NB4 (cell line): ENCODE data around the gene SERPINB6.
A peak's percentile ranks its signal among the peaks of the same experiment; 100 is the strongest.
"Not testable (repeated sequence)": the region's sequence is repeated elsewhere in the genome, so short reads cannot be mapped to it uniquely, and the experiment has no call there.

Experiments used
- DNase-seq: peaks from one replicate; pipeline ENCODE4 v3.0.0; 2010; ENCODE audit warnings: low read depth
- H3K4me3 ChIP-seq: one replicate; pipeline ENCODE4 v1.5.1; 2011; ENCODE audit warnings: mild to moderate bottlenecking, low read depth, low read length, moderate library complexity
- MYC ChIP-seq: IDR thresholded peaks from 2 replicates; pipeline ENCODE4 v1.6.1; 2011; ENCODE audit warnings: low read depth, low read length
- POLR2A ChIP-seq: IDR thresholded peaks from 2 replicates; pipeline ENCODE4 v1.6.1; 2011; ENCODE audit warnings: mild to moderate bottlenecking; ENCODE audit not compliant: insufficient read length; ENCODE audit errors: extremely low read depth
- TF ChIP-seq, protein P1 (sequence below): IDR thresholded peaks from one replicate; pipeline ENCODE4 v1.5.1; 2012; ENCODE audit warnings: low read depth, low read length
- TF ChIP-seq, protein P2 (sequence below): IDR thresholded peaks from 2 replicates; pipeline ENCODE4 v1.6.1; 2011; ENCODE audit warnings: low read depth, low read length

SERPINB6 gene

GRCh38 chr6:2943564-2943955 lies 27.8 kb downstream of the SERPINB6 start:
- TF ChIP-seq, protein P1, sequence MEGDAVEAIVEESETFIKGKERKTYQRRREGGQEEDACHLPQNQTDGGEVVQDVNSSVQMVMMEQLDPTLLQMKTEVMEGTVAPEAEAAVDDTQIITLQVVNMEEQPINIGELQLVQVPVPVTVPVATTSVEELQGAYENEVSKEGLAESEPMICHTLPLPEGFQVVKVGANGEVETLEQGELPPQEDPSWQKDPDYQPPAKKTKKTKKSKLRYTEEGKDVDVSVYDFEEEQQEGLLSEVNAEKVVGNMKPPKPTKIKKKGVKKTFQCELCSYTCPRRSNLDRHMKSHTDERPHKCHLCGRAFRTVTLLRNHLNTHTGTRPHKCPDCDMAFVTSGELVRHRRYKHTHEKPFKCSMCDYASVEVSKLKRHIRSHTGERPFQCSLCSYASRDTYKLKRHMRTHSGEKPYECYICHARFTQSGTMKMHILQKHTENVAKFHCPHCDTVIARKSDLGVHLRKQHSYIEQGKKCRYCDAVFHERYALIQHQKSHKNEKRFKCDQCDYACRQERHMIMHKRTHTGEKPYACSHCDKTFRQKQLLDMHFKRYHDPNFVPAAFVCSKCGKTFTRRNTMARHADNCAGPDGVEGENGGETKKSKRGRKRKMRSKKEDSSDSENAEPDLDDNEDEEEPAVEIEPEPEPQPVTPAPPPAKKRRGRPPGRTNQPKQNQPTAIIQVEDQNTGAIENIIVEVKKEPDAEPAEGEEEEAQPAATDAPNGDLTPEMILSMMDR, result no peak
- TF ChIP-seq MYC, result no peak
- TF ChIP-seq, protein P2, sequence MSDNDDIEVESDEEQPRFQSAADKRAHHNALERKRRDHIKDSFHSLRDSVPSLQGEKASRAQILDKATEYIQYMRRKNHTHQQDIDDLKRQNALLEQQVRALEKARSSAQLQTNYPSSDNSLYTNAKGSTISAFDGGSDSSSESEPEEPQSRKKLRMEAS, result no peak
- no peak for DNase-seq
- no peak overlapping the region for H3K4me3 ChIP-seq

DNA sequence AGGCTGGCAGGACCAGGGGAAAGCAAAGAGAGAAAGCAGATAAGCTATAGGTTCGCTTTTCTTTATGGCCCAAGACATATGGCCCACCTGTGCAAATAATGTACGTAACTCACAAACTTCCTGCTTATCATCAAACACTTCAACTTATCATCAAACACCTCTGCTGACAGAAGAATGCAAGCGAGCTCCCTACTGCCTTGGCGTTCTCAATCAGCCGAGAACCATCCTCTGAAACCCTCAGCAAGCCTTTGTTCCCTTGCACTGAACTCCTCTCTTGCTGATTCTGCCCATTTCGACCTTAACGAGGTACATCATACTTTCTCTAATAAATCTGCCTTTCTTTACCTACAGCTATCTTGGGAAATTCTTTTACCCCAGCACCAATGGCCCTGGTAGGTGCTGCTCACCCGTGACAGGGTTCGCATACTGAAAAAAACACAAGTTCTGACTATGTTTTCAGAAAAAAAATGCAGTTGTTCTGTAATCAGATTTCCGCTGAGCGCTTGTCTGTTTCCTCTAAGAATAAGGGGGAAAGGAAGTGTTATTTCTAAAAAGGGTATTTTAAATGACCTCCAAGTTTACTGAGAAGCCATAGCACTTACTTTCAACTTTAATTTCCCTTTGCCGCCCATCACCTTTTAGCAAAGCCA lies 28.3 kb downstream of the SERPINB6 start:
- no peak overlapping the region for H3K4me3 ChIP-seq
- TF ChIP-seq POLR2A, result no peak
- TF ChIP-seq, protein P2, result no peak
- no peak for TF ChIP-seq MYC
- TF ChIP-seq, protein P1, result no peak
- no peak for DNase-seq

DNA sequence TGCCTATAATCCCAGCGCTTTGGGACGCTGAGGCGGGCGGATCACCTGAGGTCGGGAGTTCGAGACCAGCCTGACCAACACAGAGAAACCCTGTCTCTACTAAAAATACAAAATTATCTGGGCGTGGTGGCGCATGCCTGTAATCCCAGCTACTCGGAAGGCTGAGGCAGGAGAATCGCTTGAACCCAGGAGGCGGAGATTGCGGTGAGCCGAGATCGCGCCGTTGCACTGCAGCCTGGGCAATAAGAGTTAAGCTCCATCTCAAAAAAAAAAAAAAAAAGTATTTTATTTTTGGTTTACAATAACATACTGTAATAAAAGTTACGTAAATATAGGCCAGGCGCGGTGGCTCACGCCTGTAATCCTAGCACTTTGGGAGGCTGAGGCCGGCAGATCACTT lies 29.3 kb downstream of the SERPINB6 start:
- not testable (repeated sequence) for DNase-seq, H3K4me3 ChIP-seq

- no peak for TF ChIP-seq MYC
- TF ChIP-seq, protein P2, result no peak
- no peak overlapping the region for H3K4me3 ChIP-seq
- DNase-seq, result no peak
Observed at GRCh38 chr6:2940851-2941250, 30.5 kb downstream of the SERPINB6 start.

- TF ChIP-seq POLR2A, result no peak
- TF ChIP-seq, protein P2, result no peak
- TF ChIP-seq MYC, result no peak
- TF ChIP-seq, protein P1, result no peak
- H3K4me3 ChIP-seq, result peak overlapping the region; percentile 25
- DNase-seq, result peak; percentile 49
Observed at GRCh38 chr6:2940010-2940850, 31.1 kb downstream of the SERPINB6 start.

- H3K4me3 ChIP-seq, result no peak overlapping the region
- DNase-seq, result no peak
- TF ChIP-seq MYC, result no peak
- TF ChIP-seq, protein P2, result no peak
- TF ChIP-seq, protein P1, result no peak
- TF ChIP-seq POLR2A, result no peak
Observed at GRCh38 chr6:2939315-2940009, 31.9 kb downstream of the SERPINB6 start.
